Activated B cell treated with CpG ODN at 0.5 μM for 24 hours (primary cell): ENCODE measurements around the gene MGAT4B. TPM values are rescaled to one million over a fixed set of nuclear protein-coding genes. Genes with fewer than 3 reads are reported as not detected.

ENCODE experiments used
- ATAC-seq: fragments of 200-7000 bp; cut with Tn5 transposase; one replicate; pipeline ENCODE4 v1.10.0; 2021; ENCODE audit warnings: low read depth, mild to moderate bottlenecking, moderate library complexity
- CTCF ChIA-PET: fragments of 350-600 bp; sonication (Branson Sonifier 250); formaldehyde crosslinking; loops from one replicate; lab custom pipeline; 2021; ENCODE audit warnings: antibody characterized with exemption; lab: Charles Lee
- POLR2A ChIA-PET: fragments of 350-600 bp; sonication (Branson Sonifier 250); formaldehyde crosslinking; loops from one replicate; lab custom pipeline; 2021; ENCODE audit warnings: antibody characterized with exemption; lab: Charles Lee
- DNase-seq: peaks from one replicate; pipeline ENCODE4 v3.0.0; 2022
- H3K27ac Mint-ChIP-seq: one replicate; pipeline ENCODE4 v1.8.0; 2020; ENCODE audit warnings: mixed read lengths
- H3K27me3 Mint-ChIP-seq: one replicate; pipeline ENCODE4 v1.8.0; 2021; ENCODE audit warnings: mixed read lengths
- H3K36me3 Mint-ChIP-seq: one replicate; pipeline ENCODE4 v1.8.0; 2021; ENCODE audit warnings: low read depth, mixed read lengths
- H3K4me1 Mint-ChIP-seq: one replicate; pipeline ENCODE4 v1.8.0; 2021; ENCODE audit warnings: mixed read lengths
- H3K4me3 Mint-ChIP-seq: one replicate; pipeline ENCODE4 v1.8.0; 2020; ENCODE audit warnings: mild to moderate bottlenecking, mixed read lengths
- H3K9me3 Mint-ChIP-seq: one replicate; pipeline ENCODE4 v1.8.0; 2020; ENCODE audit warnings: mixed read lengths
- intact Hi-C: fragments of 100-400 bp; cut with micrococcal nuclease; formaldehyde crosslinking; loops from one replicate; pipeline ENCODE4 v1.15.1; 2024
- total RNA-seq: library from RNA; stranded (reverse); gene quantifications from 2 replicates; pipeline ENCODE4 v1.2.3, GENCODE V29; 2022
- TF ChIP-seq, protein P1 (sequence below): fragments of 200-600 bp; IDR thresholded peaks from one replicate; pipeline ENCODE4 v1.8.0; 2022; ENCODE audit warnings: antibody characterized with exemption, mild to moderate bottlenecking

Gene MGAT4B
- total RNA-seq, 1 donor from 2014 or later = 85.3 TPM

DNA sequence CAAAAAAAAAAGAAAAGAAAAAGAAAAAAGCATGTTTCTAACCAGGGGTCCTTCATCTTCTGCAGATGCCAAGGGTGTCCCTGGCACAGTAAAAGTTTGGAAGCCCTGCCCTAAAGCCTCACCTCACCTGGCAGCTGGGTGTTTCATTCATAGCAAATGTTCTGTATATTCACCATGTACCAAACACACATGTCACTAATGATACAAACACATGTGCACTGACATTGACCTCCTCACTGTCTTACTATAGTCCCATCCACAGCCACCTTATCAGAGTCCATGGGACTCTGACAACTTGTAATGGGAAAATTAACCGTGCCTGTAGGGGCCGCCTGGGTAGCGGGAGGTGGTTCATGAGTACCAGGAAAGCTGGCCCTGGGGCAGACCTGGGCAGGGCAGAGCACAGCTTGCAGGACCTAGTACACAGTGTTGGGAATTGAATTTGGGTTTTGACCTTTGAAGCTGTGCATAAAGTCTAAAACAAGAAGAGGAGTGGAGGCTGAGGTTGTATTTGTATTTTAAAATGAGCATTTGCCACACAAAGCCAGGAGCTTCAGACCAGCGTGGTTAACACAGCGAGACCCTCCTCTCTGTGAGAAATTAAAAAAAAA lies 6.4 kb upstream of the MGAT4B start:
- H3K4me1 Mint-ChIP-seq = peaks cover 18% of the 10 kb centered on the region

DNA sequence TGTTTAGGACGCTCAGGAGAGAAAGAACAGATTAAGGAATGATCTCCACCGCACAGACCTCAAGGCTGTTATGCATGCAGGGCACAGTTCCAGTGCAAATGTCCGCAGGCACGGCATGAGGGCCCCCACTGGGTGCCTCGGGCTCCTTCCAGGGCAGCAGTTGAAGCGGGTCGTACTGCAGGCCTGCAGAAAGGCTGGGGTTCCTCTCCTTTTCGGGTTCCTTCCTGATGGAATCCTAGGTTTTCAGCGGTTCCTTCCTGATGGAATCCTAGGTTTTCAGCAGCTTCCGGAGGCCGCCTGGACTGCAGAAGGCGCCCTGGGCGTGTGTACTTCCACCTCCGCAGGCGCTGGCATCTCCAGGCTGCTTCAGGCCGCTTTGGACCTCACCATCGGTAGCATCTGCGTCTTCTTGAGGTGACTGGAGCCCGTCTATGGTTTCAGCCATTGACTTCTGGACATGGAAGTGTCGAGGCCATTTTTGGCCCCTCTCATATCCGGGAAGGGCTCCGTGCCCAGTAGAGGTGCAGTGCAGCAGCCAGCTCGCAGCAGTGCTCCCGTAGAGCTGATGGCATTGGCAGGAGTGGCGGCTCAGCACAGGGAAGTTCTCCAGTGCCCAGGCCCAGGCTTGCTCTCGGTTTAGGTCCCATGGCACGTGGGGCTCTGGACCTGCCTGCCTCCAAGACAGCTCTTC lies 5.6 kb upstream of the MGAT4B start:
- H3K4me1 Mint-ChIP-seq = peaks cover 13% of the 10 kb centered on the region
- DNase-seq (no peak), ATAC-seq (no peak)
- TF ChIP-seq, protein P1, sequence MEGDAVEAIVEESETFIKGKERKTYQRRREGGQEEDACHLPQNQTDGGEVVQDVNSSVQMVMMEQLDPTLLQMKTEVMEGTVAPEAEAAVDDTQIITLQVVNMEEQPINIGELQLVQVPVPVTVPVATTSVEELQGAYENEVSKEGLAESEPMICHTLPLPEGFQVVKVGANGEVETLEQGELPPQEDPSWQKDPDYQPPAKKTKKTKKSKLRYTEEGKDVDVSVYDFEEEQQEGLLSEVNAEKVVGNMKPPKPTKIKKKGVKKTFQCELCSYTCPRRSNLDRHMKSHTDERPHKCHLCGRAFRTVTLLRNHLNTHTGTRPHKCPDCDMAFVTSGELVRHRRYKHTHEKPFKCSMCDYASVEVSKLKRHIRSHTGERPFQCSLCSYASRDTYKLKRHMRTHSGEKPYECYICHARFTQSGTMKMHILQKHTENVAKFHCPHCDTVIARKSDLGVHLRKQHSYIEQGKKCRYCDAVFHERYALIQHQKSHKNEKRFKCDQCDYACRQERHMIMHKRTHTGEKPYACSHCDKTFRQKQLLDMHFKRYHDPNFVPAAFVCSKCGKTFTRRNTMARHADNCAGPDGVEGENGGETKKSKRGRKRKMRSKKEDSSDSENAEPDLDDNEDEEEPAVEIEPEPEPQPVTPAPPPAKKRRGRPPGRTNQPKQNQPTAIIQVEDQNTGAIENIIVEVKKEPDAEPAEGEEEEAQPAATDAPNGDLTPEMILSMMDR = no peak
- H3K4me3 Mint-ChIP-seq = no peak overlapping the region
- no peaks in the 10 kb centered on the region for H3K9me3 Mint-ChIP-seq
- peaks cover 12% of the 10 kb centered on the region for H3K36me3 Mint-ChIP-seq
- H3K27ac Mint-ChIP-seq = no peak overlapping the region
- POLR2A ChIA-PET = interaction anchor here (0.6 to 1.8 kb wide), 3 partner anchors 8 to 18 kb away, joined by 4 to 9 read pairs (median 8); partner anchors contain the start of gene SQSTM1
- H3K27me3 Mint-ChIP-seq = no peaks in the 10 kb centered on the region
- intact Hi-C loops = no loop called here
- CTCF ChIA-PET = no interaction called here

More for the DNA sequence above, 6.4 kb upstream of the MGAT4B start:
- TF ChIP-seq, protein P1 = no peak
- H3K4me3 Mint-ChIP-seq = no peak overlapping the region
- no peak for DNase-seq
- no peak for ATAC-seq
- H3K36me3 Mint-ChIP-seq = peaks cover 12% of the 10 kb centered on the region
- ChIA-PET POLR2A (interaction anchor here (0.6 to 0.8 kb wide), 2 partner anchors 9 to 17 kb away, joined by 4 to 8 read pairs; no protein-coding TSS in a partner anchor), CTCF (interaction anchor here (1.4 kb wide), 1 partner anchor 11 kb away, joined by 4 read pairs; no protein-coding TSS in a partner anchor)
- intact Hi-C loops = no loop called here
- H3K27ac Mint-ChIP-seq = no peak overlapping the region
- H3K9me3 Mint-ChIP-seq = no peaks in the 10 kb centered on the region
- H3K27me3 Mint-ChIP-seq = no peaks in the 10 kb centered on the region

DNA sequence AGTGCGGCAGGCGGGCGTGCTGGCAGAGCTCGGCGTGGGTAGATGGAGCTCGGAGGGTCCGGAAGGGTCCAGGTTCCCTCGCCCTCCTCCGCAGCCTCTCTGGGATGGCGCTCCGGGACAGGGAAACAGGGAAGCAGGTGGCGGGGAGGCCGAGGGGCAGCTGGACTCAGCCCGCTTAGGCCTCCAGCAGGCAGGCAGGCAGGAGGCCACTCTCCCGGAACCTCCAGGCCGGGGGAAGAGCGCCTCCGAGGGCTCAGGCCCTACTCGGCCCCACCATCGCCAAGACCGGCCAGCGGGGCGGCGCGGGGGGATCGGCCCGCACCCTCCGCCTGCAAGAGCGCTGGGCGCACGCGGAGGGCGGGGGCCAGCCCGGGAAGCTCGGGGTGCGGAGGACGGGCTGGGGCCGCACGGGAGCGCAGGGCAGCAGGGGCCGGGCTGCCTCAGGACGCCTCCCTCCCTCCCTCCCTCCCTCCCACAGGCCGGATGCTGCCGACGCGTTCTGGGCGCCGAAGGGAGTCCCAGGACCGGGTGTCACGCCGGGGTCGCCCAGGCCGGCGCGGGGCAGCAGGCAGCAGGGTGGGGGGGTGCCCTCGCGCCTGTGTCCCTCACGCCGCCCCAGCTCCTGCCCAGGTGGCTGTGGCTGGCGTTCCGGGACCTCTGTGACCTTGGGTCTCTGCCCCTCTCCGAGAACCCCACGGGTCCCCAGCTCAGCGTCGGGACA lies 977 bp downstream of the MGAT4B start:
- no peaks in the 10 kb centered on the region for H3K27me3 Mint-ChIP-seq
- H3K4me1 Mint-ChIP-seq = peaks cover 37% of the 10 kb centered on the region
- ChIA-PET POLR2A (interaction anchor here (0.8 to 3.8 kb wide), 7 partner anchors 13 to 169 kb away, joined by 3 to 58 read pairs (median 4); partner anchors contain the start of genes MAML1 and SQSTM1), CTCF (interaction anchor here (1.1 kb wide), 1 partner anchor 165 kb away, joined by 3 read pairs; no protein-coding TSS in a partner anchor)
- H3K27ac Mint-ChIP-seq = no peak overlapping the region
- DNase-seq (peak; percentile 46), ATAC-seq (peak; percentile 8)
- no peaks in the 10 kb centered on the region for H3K9me3 Mint-ChIP-seq
- H3K4me3 Mint-ChIP-seq = peak overlapping the region; percentile 84
- TF ChIP-seq, protein P1 = no peak
- peaks cover 4% of the 10 kb centered on the region for H3K36me3 Mint-ChIP-seq
- intact Hi-C loops = loop anchor here (1.0 kb wide), 1 partner anchor 53 kb away; the partner anchor contains the start of gene MRNIP

DNA sequence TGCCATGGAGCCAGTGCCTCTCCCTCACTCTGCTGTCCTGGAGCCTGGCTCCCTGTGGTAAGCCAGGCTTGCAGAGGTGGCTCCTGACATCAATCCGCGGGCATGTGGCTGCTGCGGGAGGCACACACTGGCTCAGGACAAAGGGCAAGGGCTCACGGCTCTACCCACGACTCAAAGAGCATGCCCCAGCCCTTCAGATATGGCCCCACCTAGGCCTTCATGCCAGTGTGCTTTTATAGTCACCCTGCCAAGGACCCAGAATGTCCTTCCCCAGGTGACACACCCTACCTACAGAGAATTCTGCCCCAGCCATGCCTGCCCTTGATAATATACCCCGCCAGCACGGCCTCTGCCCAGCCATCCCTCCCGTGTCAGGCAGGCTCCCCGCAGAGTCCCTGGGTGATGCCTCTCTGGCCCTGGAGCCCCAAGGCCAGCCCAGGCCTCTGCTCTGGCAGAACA lies 1.6 kb downstream of the MGAT4B start:
- Mint-ChIP-seq H3K36me3 (peaks cover 4% of the 10 kb centered on the region), H3K4me1 (peaks cover 37% of the 10 kb centered on the region), H3K4me3 (peak overlapping the region; percentile 84), H3K9me3 (no peaks in the 10 kb centered on the region), H3K27ac (no peak overlapping the region), H3K27me3 (no peaks in the 10 kb centered on the region)
- ChIA-PET POLR2A (interaction anchor here (0.8 to 3.8 kb wide), 7 partner anchors 14 to 170 kb away, joined by 3 to 58 read pairs (median 4); partner anchors contain the start of genes MAML1 and SQSTM1), CTCF (no interaction called here)
- no peak for DNase-seq
- intact Hi-C loops = no loop called here
- TF ChIP-seq, protein P1 = no peak
- no peak for ATAC-seq
